ENCODE data around the gene PRTN3. TPM values are rescaled to one million over a fixed set of nuclear protein-coding genes. Genes with fewer than 3 reads are reported as not detected.

The PRTN3 gene
- total RNA-seq, 1 donor from 2014 or later: not detected

- peak overlapping the region; percentile 66 for H3K27ac Mint-ChIP-seq (ENCODE audit: unreplicated experiment)
- no peak for DNase-seq
- peaks cover 24% of the 10 kb centered on the region for H3K9me3 Mint-ChIP-seq (ENCODE audit: unreplicated experiment)
- peaks cover 27% of the 10 kb centered on the region for H3K27me3 Mint-ChIP-seq (ENCODE audit: unreplicated experiment)
- TF ChIP-seq, protein P1, sequence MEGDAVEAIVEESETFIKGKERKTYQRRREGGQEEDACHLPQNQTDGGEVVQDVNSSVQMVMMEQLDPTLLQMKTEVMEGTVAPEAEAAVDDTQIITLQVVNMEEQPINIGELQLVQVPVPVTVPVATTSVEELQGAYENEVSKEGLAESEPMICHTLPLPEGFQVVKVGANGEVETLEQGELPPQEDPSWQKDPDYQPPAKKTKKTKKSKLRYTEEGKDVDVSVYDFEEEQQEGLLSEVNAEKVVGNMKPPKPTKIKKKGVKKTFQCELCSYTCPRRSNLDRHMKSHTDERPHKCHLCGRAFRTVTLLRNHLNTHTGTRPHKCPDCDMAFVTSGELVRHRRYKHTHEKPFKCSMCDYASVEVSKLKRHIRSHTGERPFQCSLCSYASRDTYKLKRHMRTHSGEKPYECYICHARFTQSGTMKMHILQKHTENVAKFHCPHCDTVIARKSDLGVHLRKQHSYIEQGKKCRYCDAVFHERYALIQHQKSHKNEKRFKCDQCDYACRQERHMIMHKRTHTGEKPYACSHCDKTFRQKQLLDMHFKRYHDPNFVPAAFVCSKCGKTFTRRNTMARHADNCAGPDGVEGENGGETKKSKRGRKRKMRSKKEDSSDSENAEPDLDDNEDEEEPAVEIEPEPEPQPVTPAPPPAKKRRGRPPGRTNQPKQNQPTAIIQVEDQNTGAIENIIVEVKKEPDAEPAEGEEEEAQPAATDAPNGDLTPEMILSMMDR (IDR thresholded peaks at IDR 0.05; ENCODE audit: partially characterized antibody, unreplicated experiment): no peak
- no peak overlapping the region for H3K4me3 Mint-ChIP-seq (ENCODE audit: unreplicated experiment)
- H3K4me1 Mint-ChIP-seq (ENCODE audit: low read depth, unreplicated experiment): peaks cover 13% of the 10 kb centered on the region
- H3K36me3 Mint-ChIP-seq (ENCODE audit: unreplicated experiment): peaks cover 7% of the 10 kb centered on the region
Measured at GRCh38 chr19:806815-807421, 33.9 kb upstream of the PRTN3 start.

GRCh38 chr19:807627-808422, 33.0 kb upstream of the PRTN3 start:
- peak overlapping the region; percentile 66 for H3K27ac Mint-ChIP-seq (ENCODE audit: unreplicated experiment)
- H3K4me1 Mint-ChIP-seq (ENCODE audit: low read depth, unreplicated experiment): peaks cover 5% of the 10 kb centered on the region
- peaks cover 7% of the 10 kb centered on the region for H3K36me3 Mint-ChIP-seq (ENCODE audit: unreplicated experiment)
- peaks cover 27% of the 10 kb centered on the region for H3K27me3 Mint-ChIP-seq (ENCODE audit: unreplicated experiment)
- TF ChIP-seq, protein P1 (IDR thresholded peaks at IDR 0.05; ENCODE audit: partially characterized antibody, unreplicated experiment): no peak
- peaks cover 23% of the 10 kb centered on the region for H3K9me3 Mint-ChIP-seq (ENCODE audit: unreplicated experiment)
- DNase-seq: no peak
- peak overlapping the region; percentile 63 for H3K4me3 Mint-ChIP-seq (ENCODE audit: unreplicated experiment)

DNA sequence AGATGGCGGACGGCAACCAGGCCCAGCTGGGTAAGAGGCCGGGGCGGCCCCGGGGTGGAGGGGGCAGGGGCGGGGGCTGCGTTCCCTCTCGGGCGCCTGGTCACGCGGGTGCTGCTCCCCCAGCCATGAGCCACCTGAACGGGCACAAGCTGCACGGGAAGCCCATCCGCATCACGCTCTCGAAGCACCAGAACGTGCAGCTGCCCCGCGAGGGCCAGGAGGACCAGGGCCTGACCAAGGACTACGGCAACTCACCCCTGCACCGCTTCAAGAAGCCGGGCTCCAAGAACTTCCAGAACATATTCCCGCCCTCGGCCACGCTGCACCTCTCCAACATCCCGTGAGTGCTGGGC, 32.4 kb upstream of the PRTN3 start:
- DNase-seq: no peak
- TF ChIP-seq, protein P1 (IDR thresholded peaks at IDR 0.05; ENCODE audit: partially characterized antibody, unreplicated experiment): no peak
- H3K27me3 Mint-ChIP-seq (ENCODE audit: unreplicated experiment): peaks cover 27% of the 10 kb centered on the region
- no peak overlapping the region for H3K4me3 Mint-ChIP-seq (ENCODE audit: unreplicated experiment)
- peaks cover 5% of the 10 kb centered on the region for H3K4me1 Mint-ChIP-seq (ENCODE audit: low read depth, unreplicated experiment)
- H3K9me3 Mint-ChIP-seq (ENCODE audit: unreplicated experiment): peaks cover 23% of the 10 kb centered on the region
- H3K36me3 Mint-ChIP-seq (ENCODE audit: unreplicated experiment): peaks cover 7% of the 10 kb centered on the region
- no peak overlapping the region for H3K27ac Mint-ChIP-seq (ENCODE audit: unreplicated experiment)

DNA sequence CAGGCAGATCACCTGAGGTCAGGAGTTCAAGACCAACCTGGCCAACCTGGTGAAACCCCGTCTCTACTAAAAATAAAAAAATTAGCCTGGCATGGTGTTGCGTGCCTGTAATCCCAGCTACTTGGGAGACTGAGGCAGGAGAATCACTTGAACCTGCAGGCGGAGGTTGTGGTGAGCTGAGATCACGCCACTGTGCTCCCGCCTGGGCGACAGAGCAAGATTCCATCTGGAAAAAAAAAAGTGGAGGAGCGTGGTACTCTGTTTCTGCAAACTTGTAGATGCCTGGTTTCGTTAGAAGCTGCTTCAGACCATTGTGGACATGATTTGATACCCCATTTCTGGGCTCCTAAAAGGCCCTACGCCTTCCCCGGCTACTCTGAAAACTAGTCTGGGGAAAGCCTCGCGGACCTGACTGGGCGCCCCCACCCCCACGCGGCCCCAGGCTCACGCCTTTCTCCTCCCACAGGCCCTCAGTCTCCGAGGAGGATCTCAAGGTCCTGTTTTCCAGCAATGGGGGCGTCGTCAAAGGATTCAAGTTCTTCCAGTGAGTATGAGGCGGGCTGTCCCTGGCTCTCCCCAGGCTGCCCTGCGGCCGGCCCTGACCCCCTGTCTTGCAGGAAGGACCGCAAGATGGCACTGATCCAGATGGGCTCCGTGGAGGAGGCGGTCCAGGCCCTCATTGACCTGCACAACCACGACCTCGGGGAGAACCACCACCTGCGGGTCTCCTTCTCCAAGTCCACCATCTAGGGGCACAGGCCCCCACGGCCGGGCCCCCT, 30.5 kb upstream of the PRTN3 start:
- Mint-ChIP-seq H3K27ac (ENCODE audit: unreplicated experiment) (no peak overlapping the region), H3K36me3 (ENCODE audit: unreplicated experiment) (peaks cover 7% of the 10 kb centered on the region), H3K4me1 (ENCODE audit: low read depth, unreplicated experiment) (peaks cover 5% of the 10 kb centered on the region), H3K9me3 (ENCODE audit: unreplicated experiment) (peaks cover 27% of the 10 kb centered on the region), H3K27me3 (ENCODE audit: unreplicated experiment) (peaks cover 32% of the 10 kb centered on the region), H3K4me3 (ENCODE audit: unreplicated experiment) (no peak overlapping the region)
- TF ChIP-seq, protein P1 (IDR thresholded peaks at IDR 0.05; ENCODE audit: partially characterized antibody, unreplicated experiment): no peak
- DNase-seq: no peak

Measured in glutamatergic neuron (in vitro differentiated cells).